Lower leg skin (tissue), 3 donors: ENCODE results near the gene MRPL23.

Experiments used
- POLR2A ChIP-seq, 2 donors: fragments of 450-650 bp; IDR thresholded peaks; one replicate each; pipeline ENCODE4 v1.6.1; 2016 to 2017; ENCODE audit warnings: antibody characterized with exemption in 2 of 2, mild to moderate bottlenecking in 1 of 2, moderate library complexity in 1 of 2
- TF ChIP-seq, protein P1 (sequence below), 3 donors: fragments of 450-650 bp; IDR thresholded peaks; one replicate each; pipeline ENCODE4 v1.5.1; 2016; ENCODE audit warnings: antibody characterized with exemption in 3 of 3, mild to moderate bottlenecking in 3 of 3, moderate library complexity in 2 of 3

DNA sequence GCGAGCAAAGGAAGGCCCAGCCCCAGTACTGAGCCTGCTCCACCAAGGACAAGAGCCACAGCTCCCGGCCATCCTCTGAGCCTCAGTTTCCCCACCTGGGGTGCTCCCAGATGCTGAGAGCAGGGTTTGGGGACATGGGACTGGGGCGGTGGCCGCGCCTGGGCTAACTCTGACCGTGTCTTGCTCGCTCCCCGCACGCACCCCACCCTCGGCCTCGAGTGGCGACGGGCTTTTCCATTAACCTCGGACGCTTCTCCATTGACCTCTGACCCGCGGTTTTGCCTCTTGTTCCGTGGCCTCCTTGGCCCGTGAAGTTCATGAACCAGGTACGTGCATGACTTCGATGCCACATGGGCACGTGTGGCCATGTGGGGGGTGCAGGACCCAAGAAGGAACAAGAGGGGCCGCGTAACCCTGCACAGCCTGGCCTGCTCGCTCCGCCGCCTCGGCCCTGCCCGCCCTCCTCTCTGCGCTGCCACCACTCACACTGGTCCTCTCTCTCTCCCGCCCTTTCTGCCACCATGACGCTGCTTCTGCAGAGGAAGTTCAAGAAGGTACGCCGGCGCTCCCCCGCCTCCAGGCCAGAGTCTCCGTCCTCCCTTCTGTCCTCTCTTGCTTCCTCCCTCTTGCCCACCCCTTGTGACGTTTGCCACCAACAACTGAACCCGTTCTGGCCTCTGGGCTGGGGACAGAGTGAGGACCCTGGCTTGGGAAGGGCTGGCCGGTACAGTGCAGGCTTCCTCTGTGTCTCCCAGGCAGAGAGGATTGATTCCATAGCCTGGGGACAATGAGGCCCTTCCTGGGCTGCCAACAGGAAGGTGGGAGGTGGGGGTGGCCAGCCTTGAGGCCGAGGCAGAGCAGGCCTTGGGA lies 20.7 kb upstream of the MRPL23 start:
- TF ChIP-seq, protein P1, sequence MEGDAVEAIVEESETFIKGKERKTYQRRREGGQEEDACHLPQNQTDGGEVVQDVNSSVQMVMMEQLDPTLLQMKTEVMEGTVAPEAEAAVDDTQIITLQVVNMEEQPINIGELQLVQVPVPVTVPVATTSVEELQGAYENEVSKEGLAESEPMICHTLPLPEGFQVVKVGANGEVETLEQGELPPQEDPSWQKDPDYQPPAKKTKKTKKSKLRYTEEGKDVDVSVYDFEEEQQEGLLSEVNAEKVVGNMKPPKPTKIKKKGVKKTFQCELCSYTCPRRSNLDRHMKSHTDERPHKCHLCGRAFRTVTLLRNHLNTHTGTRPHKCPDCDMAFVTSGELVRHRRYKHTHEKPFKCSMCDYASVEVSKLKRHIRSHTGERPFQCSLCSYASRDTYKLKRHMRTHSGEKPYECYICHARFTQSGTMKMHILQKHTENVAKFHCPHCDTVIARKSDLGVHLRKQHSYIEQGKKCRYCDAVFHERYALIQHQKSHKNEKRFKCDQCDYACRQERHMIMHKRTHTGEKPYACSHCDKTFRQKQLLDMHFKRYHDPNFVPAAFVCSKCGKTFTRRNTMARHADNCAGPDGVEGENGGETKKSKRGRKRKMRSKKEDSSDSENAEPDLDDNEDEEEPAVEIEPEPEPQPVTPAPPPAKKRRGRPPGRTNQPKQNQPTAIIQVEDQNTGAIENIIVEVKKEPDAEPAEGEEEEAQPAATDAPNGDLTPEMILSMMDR (IDR thresholded peaks at IDR 0.05), result no peak
- no peak for TF ChIP-seq POLR2A (IDR thresholded peaks at IDR 0.05)
